ENCODE results near the gene BAIAP3. TPM values are rescaled to one million over a fixed set of nuclear protein-coding genes. Genes with fewer than 3 reads are reported as not detected.

The BAIAP3 gene
- total and polyA plus RNA-seq, 2 of the 4 experiments (the other 2 are of a cell fraction): 0.36 to 0.65 TPM

DNA sequence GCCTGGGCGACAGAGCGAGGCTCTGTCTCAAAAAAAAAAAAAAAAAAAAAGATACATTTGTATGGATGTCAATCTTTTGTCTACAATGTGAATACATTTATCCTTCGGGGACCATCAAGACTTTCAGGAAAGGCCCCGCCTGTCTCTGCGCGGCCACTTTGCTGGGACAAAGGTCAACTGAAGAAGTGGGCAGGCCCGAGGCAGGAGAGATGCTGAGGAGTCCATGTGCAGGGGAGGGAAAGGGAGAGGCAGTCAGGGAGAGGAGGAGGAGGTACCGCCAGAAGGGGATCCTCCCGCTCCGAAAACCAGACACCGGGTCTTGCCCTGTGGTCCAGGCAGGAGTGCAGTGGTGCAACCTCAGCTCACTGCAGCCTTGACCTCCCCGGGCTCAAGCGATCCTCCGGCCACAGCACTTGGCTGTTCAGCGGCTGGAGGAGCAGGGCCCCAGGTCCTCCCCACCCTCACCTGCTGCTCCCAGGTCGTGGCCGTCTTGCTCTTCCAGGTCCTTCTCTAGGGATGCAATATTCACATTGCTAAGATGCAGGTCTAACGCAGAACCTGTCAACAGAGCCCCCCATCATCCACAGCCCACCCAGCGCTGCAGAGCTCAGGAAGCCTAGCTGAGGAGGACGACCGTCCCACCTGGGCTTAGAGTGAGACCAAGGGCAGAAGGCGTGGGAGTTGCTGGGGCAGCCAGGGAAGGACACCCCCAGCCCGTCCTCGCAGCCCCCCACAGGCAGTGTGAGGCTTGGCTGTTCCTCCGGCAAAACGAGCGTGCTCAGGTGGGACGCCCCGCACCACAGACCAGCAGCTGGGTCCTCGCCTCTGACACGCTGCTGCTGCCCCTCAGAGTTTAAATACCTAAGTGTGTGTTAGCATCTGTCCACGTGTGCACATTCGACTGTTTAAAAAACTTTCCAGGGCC is 37.9 kb downstream of the BAIAP3 start:
- Histone ChIP-seq H2BK20ac (ENCODE audit: low read depth, low read length) (no peak overlapping the region), H4K8ac (ENCODE audit: low read depth in 2 of 2, low read length in 2 of 2) (no peak overlapping the region), H3K9ac (ENCODE audit: low read depth, low read length) (no peak overlapping the region), H4K20me1 (ENCODE audit: insufficient read depth, low read length) (no peaks in the 10 kb centered on the region; the same call in 1 of the 2 replicates), H2BK15ac (ENCODE audit: low read depth, low read length) (no peak overlapping the region), H2BK120ac (ENCODE audit: low read depth, low read length) (no peak overlapping the region), H2AK9ac (replicated peaks; ENCODE audit: low read depth, low read length, poor library complexity) (no peak overlapping the region), H3K56ac (ENCODE audit: extremely low read depth, insufficient read depth, low read length) (no peak overlapping the region), H3K14ac (replicated peaks; ENCODE audit: low read depth, low read length) (no peak overlapping the region), H3K4ac (ENCODE audit: low read depth, low read length) (no peak overlapping the region), H3K9me3 (ENCODE audit: control insufficient read depth, insufficient read depth, low read length) (no peaks in the 10 kb centered on the region), H3K18ac (ENCODE audit: low read depth, low read length) (no peak overlapping the region), H3K27ac (ENCODE audit: insufficient read depth, low read length) (no peak overlapping the region), H2AK5ac (ENCODE audit: low read depth, low read length) (no peak overlapping the region), H3K4me3 (ENCODE audit: insufficient read depth, low read depth, low read length) (no peak overlapping the region), H2AFZ (replicated peaks; ENCODE audit: low read length, poor library complexity) (no peak overlapping the region), H3K4me2 (ENCODE audit: low read depth, low read length) (no peak overlapping the region), H3K79me1 (ENCODE audit: low read depth in 1 of 2, low read length in 2 of 2) (peaks cover 0 to 12% of the 10 kb centered on the region in 2 experiments; a peak in 2 of 4 replicates), H2BK5ac (ENCODE audit: low read depth, low read length, poor library complexity, severe bottlenecking) (no peak overlapping the region), H3K27me3 (ENCODE audit: control insufficient read depth, insufficient read depth, low read length) (no peaks in the 10 kb centered on the region), H3K23ac (ENCODE audit: low read depth, low read length) (no peak overlapping the region), H3K36me3 (ENCODE audit: control insufficient read depth, insufficient read depth, low read length) (peaks cover 33% of the 10 kb centered on the region), H4K91ac (ENCODE audit: insufficient read depth, low read depth, low read length) (no peak overlapping the region), H4K5ac (ENCODE audit: low read depth, low read length) (no peak overlapping the region), H3K4me1 (ENCODE audit: control insufficient read depth, insufficient read depth, low read length) (no peaks in the 10 kb centered on the region), H3K9me1 (ENCODE audit: insufficient read depth, low read length) (no peaks in the 10 kb centered on the region)
- BruUV-seq (replicated peaks): no TSS peak
- ChIA-PET POLR2A (ENCODE audit: unreplicated experiment) (no interaction called here), CTCF (no interaction called here)
- TF ChIP-seq RAD21 (IDR thresholded peaks at IDR 0.05; ENCODE audit: low read length): no peak
- no peak for TF ChIP-seq CHD1 (IDR thresholded peaks at IDR 0.05; ENCODE audit: low read depth, low read length)
- TF ChIP-seq MAZ (IDR thresholded peaks at IDR 0.05; ENCODE audit: borderline replicate concordance, low read depth, low read length): no peak
- TF ChIP-seq SMC3 (IDR thresholded peaks at IDR 0.05; ENCODE audit: low read depth, low read length): no peak
- TF ChIP-seq, protein P1, sequence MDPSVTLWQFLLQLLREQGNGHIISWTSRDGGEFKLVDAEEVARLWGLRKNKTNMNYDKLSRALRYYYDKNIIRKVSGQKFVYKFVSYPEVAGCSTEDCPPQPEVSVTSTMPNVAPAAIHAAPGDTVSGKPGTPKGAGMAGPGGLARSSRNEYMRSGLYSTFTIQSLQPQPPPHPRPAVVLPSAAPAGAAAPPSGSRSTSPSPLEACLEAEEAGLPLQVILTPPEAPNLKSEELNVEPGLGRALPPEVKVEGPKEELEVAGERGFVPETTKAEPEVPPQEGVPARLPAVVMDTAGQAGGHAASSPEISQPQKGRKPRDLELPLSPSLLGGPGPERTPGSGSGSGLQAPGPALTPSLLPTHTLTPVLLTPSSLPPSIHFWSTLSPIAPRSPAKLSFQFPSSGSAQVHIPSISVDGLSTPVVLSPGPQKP (IDR thresholded peaks at IDR 0.05; ENCODE audit: borderline replicate concordance, low read depth, low read length): no peak
- no peak for DNase-seq
- intact Hi-C loops (cut with micrococcal nuclease): no loop called here
- dilution Hi-C loops (cut with HindIII; ENCODE audit: low sequenced_read_pairs, unreplicated experiment): no loop called here
- WGBS, 2 experiments (ENCODE audit: extremely low coverage in 2 of 2, insufficient read length in 1 of 2): 98% methylated on average over 8 of the region's 33 CpGs; no CpG with 5 or more reads in 1 of the 2 experiments
- in situ Hi-C loops (cut with MboI; ENCODE audit: low sequenced_read_pairs): no loop called here
- no peak for ATAC-seq (ENCODE audit: low read depth)

Data from IMR-90 (cell line).